ENCODE data around the gene GATM.
"Not testable (repeated sequence)": the region's sequence is repeated elsewhere in the genome, so short reads cannot be mapped to it uniquely, and the experiment has no call there.

The GATM gene

GRCh38 chr15:45351227-45351626 is 27.1 kb downstream of the GATM start:
- DNase-seq (ENCODE audit: low read depth): no peak

DNA sequence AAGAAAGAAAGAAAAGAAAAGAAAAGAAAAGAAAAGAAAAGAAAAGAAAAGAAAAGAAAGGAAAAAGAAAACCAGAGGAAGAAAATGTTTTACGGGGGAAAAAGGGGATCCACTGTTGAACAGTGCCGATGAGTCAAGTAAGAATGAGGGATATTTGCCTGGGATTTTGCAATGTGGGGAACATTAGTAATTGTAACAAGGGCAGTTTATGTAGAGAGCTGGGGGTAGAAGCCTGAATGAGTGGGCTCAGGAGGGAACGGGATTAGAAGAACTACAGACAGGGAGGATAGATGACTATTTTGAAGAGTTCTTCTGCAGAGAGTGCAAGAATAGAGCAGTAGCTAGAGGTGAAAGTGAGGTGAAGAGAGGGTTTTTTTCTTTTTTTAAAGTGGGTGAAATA is 28.7 kb downstream of the GATM start:
- no peak for DNase-seq (ENCODE audit: low read depth)

DNA sequence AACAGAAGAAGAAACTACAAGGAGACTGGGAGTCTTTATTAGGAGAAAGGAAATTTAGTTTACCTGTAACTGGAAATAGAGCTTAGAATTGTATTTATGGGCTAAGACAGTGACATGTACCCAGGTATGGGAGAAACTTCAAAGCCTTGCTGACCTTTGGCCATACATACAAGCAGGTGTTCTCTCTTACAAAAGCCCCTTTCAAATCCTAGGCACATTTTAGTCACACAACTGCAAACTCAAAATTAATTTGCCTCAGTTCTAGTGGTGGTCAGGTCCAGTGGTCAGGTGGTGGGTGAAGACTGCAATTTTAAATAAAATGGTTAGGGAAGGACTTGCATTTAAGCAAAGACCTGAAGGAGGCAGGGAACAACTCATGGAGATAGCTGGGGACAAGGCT is 30.4 kb downstream of the GATM start:
- no peak for DNase-seq (ENCODE audit: low read depth)

DNA sequence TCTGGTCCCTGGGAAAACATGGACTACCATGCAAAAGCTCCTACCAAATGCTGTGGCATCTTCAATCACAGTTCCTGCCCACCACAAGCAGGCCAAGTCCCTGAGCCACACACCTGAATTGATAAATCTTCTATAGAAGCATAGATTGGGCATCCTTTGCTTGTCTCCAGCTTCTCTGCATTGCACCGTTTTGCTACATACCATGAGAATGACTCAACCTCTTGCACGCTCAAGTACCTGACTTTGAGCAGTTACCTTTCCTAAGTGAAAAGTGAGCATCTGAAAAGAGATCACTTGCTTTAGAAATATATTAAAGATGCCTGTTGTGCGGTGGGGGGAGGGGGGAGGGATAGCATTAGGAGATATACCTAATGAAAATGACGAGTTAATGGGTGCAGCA is 31.3 kb downstream of the GATM start:
- no peak for DNase-seq (ENCODE audit: low read depth)

- DNase-seq (ENCODE audit: low read depth): no peak
These were observed 32.0 kb downstream of the GATM start for GRCh38 chr15:45346381-45346780.

GRCh38 chr15:45343258-45343860 is 35.0 kb downstream of the GATM start:
- no peak for DNase-seq (ENCODE audit: low read depth)

DNA sequence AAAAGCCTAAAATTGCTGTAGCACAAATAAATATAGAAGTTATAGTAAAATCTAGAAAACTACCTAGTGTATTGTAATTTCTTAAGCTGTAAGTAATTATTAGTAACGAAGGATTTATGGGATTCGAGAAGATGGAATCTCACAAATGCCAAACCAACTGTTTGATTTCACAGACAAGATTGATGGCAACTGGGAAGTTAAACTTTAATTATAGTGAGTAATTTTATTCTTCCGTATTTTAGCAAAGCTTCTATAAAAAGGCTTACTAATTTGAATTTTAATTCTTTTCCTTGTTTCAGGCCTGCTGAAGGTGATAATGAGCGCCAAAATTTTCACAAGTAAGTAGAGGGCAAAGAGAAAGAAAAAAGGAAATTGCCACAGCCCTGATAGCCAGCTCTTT is 36.6 kb downstream of the GATM start:
- DNase-seq (ENCODE audit: low read depth): no peak

GRCh38 chr15:45340429-45340828 is 37.9 kb downstream of the GATM start:
- no peak for DNase-seq (ENCODE audit: low read depth)

DNA sequence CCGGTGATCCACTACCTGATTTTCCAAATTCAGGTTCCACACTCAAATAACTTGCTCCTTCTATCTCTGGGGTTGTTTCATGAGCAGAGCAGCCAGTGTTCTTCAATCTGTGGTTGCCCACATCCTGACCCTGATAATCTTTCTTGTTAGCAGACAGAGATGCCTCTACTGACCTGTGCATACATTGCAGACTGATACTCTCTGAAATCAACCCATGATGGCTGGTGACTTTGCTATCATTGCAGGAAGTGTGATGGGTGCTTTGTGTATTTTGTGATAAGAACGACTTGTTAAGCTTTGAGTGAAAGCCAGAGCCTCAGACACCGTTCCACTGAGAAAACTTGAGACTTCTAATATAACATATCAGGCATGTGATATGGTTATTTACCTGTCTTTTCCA is 39.9 kb downstream of the GATM start:
- no peak for DNase-seq (ENCODE audit: low read depth)

- DNase-seq (ENCODE audit: low read depth): no peak
These were observed 41.1 kb downstream of the GATM start for GRCh38 chr15:45337224-45337623.

DNA sequence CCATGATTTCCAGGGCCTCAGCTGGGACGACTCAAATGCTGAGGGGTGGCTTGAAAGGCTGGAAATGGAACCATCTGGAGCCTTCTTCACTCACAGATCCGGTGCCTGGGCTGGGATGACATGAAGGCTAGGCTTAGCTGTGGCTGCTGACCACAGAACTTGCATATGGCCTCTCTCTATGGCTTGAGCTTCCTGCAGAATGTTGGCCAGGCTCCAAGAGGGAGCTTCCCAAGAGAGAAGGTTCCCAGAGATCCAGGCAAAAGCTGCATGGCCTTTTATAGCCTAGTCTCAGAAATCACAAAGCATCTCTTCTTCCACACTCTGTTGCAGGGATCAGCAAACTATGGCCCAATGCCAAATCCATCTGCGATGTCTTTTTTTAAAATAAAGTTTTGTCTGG is 44.8 kb downstream of the GATM start:
- DNase-seq (ENCODE audit: low read depth): no peak

- DNase-seq (ENCODE audit: low read depth): no peak
These were observed 45.6 kb downstream of the GATM start for GRCh38 chr15:45332694-45333093.

GRCh38 chr15:45331972-45332371 is 46.4 kb downstream of the GATM start:
- no peak for DNase-seq (ENCODE audit: low read depth)

DNA sequence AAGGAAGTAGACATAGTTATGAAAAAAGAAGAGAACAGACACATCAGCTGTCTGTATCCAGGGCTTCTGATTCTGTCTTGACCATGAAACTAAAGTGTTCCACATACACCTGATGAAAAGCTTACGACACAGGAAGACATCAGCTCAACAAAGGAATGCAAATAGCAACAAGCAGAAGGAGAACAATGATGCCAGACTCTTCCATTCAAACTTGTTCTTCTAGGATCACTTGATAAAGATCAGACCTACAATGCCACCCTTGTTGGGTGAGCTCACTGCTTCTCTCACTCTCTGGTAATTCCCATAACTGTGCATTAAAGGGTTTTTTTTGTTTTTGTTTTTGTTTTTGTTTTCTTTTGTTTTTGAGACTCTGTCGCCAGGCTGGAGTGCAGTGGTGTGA is 49.7 kb downstream of the GATM start:
- DNase-seq (ENCODE audit: low read depth): no peak

DNA sequence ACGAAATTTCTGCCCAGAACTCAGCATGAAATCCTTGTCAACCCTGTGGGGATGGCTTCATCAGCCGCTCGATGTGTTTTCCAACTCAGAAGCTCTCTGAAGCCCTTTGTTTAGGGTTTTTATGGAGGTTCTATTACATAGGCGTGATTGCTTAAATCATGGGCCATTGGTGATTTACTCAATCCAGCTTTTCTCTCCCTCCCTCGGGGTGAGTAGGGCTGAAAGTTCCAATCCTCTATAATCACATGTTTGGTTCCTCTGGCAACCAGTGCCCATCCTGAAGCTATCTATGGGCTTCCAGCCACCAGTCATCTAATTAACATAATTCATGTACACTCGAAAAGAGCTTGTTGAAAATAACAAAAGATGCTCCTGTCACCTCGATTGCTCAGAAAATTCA is 51.6 kb downstream of the GATM start:
- DNase-seq (ENCODE audit: low read depth): no peak

- DNase-seq (ENCODE audit: low read depth): no peak
These were observed 52.1 kb downstream of the GATM start for GRCh38 chr15:45326280-45326679.

- DNase-seq (ENCODE audit: low read depth): no peak
These were observed 57.7 kb downstream of the GATM start for GRCh38 chr15:45320581-45321205.

DNA sequence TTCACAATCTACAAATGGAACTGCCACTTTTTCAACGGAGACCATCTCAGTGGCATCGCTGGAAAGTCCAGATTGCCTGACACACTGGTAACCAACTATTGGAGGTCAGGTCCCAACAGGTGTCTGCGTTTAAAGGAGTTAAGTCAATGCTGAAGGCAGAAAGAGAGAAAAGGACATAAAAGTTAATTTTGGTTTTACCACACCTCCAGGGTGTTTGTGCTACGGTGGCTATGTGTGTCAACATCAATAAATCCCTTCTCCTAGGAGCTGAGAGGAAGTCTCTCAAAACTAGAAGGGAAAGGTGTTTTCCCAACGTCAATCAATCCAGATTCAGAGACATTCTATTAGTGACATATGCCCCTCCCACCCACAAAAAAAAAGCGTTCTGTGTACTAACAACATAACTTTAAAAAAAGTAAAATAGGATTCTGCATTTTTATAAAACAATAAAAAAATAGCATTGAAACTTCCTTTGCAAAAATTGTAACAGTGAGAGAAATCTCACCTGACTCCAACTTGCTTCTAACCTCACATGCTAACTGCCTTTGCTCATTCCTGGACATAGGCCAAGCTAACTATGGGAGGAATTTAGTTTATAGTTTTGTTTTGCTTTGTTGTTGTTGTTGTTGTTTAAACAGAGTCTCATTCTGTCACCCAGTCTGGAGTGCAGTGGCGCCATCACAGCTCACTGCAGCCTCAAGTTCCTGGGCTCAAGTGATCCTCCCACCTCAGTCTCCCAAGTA is 58.7 kb downstream of the GATM start:
- DNase-seq (ENCODE audit: low read depth): no peak

- no peak for DNase-seq (ENCODE audit: low read depth)
These were observed 63.4 kb downstream of the GATM start for GRCh38 chr15:45314960-45315359.

DNA sequence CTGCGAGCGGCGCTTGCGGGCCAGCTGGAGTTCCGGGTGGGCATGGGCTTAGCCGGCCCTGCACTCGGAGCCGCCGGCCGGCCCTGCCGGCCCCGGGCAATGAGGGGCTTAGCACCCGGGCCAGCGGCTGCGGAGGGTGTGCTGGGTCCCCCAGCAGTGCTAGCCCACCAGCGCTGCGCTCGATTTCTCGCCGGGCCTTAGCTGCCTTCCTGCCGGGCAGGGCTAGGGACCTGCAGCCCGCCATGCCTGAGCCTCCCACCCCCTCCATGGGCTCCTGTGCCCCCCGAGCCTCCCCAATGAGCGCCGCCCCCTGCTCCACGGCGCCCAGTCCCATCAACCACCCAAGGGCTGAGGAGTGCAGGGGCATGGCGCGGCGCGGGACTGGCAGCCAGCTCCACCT is 64.2 kb downstream of the GATM start:
- DNase-seq (ENCODE audit: low read depth): not testable (repeated sequence)
